ENCODE results near the gene INHBA. TPM values are rescaled to one million over a fixed set of nuclear protein-coding genes. Genes with fewer than 3 reads are reported as not detected.

Gene INHBA
- total and polyA plus RNA-seq, 2 donors (not counting 1 experiment from before 2014, with no cell fraction given) = 15.0 to 108 TPM

- no peaks in the 10 kb centered on the region for H3K79me2 ChIP-seq (ENCODE audit: control insufficient read depth, insufficient read depth, low read length)
- no peak for DNase-seq (ENCODE audit: low read depth in 2 of 2)
- no peak overlapping the region for H3K4me3 ChIP-seq (replicated peaks in 1 of 4; ENCODE audit: control extremely low read depth in 1 of 4, insufficient read depth in 1 of 4, low read depth in 3 of 4, low read length in 4 of 4)
These were observed 59.3 kb downstream of the INHBA start for GRCh38 chr7:41643616-41644015.

GRCh38 chr7:41641665-41642014, 61.2 kb downstream of the INHBA start:
- Histone ChIP-seq H3K79me2 (ENCODE audit: control insufficient read depth, insufficient read depth, low read length) (no peaks in the 10 kb centered on the region), H3K4me1 (ENCODE audit: control insufficient read depth, extremely low read depth, insufficient read depth, low read length) (no peaks in the 10 kb centered on the region), H3K4me2 (ENCODE audit: extremely low read depth, insufficient read depth, low read length) (no peak overlapping the region), H3K36me3 (ENCODE audit: control insufficient read depth, insufficient read depth, low read length) (no peaks in the 10 kb centered on the region), H3K9ac (ENCODE audit: insufficient read depth, low read length) (no peak overlapping the region), H3K9me3 (ENCODE audit: control insufficient read depth, insufficient read depth, low read depth, low read length) (no peaks in the 10 kb centered on the region), H3K4me3 (replicated peaks in 1 of 4; ENCODE audit: control extremely low read depth in 1 of 4, insufficient read depth in 1 of 4, low read depth in 3 of 4, low read length in 4 of 4) (no peak overlapping the region), H3K27me3 (ENCODE audit: control insufficient read depth, insufficient read depth, low read length) (no peaks in the 10 kb centered on the region), H3K27ac (ENCODE audit: insufficient read depth, low read length) (no peak overlapping the region), H4K20me1 (ENCODE audit: control insufficient read depth, extremely low read depth, insufficient read depth, low read length) (no peaks in the 10 kb centered on the region), H2AFZ (ENCODE audit: low read length) (no peak overlapping the region)
- TF ChIP-seq CTCF (conservative IDR thresholded peaks at IDR 0.05 in 1 of 2, IDR thresholded peaks at IDR 0.05 in 1 of 2; ENCODE audit: low read depth in 1 of 2, low read length in 2 of 2) (no peak), EZH2 (IDR thresholded peaks at IDR 0.05; ENCODE audit: low read length, missing control alignments) (no peak)
- DNase-seq (ENCODE audit: low read depth in 2 of 2) = no peak

More at GRCh38 chr7:41643616-41644015, 59.3 kb downstream of the INHBA start:
- no peak overlapping the region for H3K4me2 ChIP-seq (ENCODE audit: extremely low read depth, insufficient read depth, low read length)
- no peak overlapping the region for H2AFZ ChIP-seq (ENCODE audit: low read length)
- H3K27ac ChIP-seq (ENCODE audit: insufficient read depth, low read length) = no peak overlapping the region
- no peaks in the 10 kb centered on the region for H4K20me1 ChIP-seq (ENCODE audit: control insufficient read depth, extremely low read depth, insufficient read depth, low read length)
- H3K4me1 ChIP-seq (ENCODE audit: control insufficient read depth, extremely low read depth, insufficient read depth, low read length) = no peaks in the 10 kb centered on the region
- no peaks in the 10 kb centered on the region for H3K9me3 ChIP-seq (ENCODE audit: control insufficient read depth, insufficient read depth, low read depth, low read length)
- no peaks in the 10 kb centered on the region for H3K36me3 ChIP-seq (ENCODE audit: control insufficient read depth, insufficient read depth, low read length)
- H3K27me3 ChIP-seq (ENCODE audit: control insufficient read depth, insufficient read depth, low read length) = no peaks in the 10 kb centered on the region
- no peak overlapping the region for H3K9ac ChIP-seq (ENCODE audit: insufficient read depth, low read length)
- TF ChIP-seq EZH2 (IDR thresholded peaks at IDR 0.05; ENCODE audit: low read length, missing control alignments) (no peak), CTCF (conservative IDR thresholded peaks at IDR 0.05 in 1 of 2, IDR thresholded peaks at IDR 0.05 in 1 of 2; ENCODE audit: low read depth in 1 of 2, low read length in 2 of 2) (no peak)

- Histone ChIP-seq H3K4me2 (ENCODE audit: extremely low read depth, insufficient read depth, low read length) (no peak overlapping the region), H3K4me3 (replicated peaks in 1 of 4; ENCODE audit: control extremely low read depth in 1 of 4, insufficient read depth in 1 of 4, low read depth in 3 of 4, low read length in 4 of 4) (no peak overlapping the region), H3K4me1 (ENCODE audit: control insufficient read depth, extremely low read depth, insufficient read depth, low read length) (no peaks in the 10 kb centered on the region), H3K9me3 (ENCODE audit: control insufficient read depth, insufficient read depth, low read depth, low read length) (no peaks in the 10 kb centered on the region), H3K36me3 (ENCODE audit: control insufficient read depth, insufficient read depth, low read length) (no peaks in the 10 kb centered on the region), H3K79me2 (ENCODE audit: control insufficient read depth, insufficient read depth, low read length) (no peaks in the 10 kb centered on the region), H3K27me3 (ENCODE audit: control insufficient read depth, insufficient read depth, low read length) (no peaks in the 10 kb centered on the region), H2AFZ (ENCODE audit: low read length) (no peak overlapping the region), H3K27ac (ENCODE audit: insufficient read depth, low read length) (no peak overlapping the region), H4K20me1 (ENCODE audit: control insufficient read depth, extremely low read depth, insufficient read depth, low read length) (no peaks in the 10 kb centered on the region), H3K9ac (ENCODE audit: insufficient read depth, low read length) (no peak overlapping the region)
- TF ChIP-seq CTCF (conservative IDR thresholded peaks at IDR 0.05 in 1 of 2, IDR thresholded peaks at IDR 0.05 in 1 of 2; ENCODE audit: low read depth in 1 of 2, low read length in 2 of 2) (no peak), EZH2 (IDR thresholded peaks at IDR 0.05; ENCODE audit: low read length, missing control alignments) (no peak)
- no peak for DNase-seq (ENCODE audit: low read depth in 2 of 2)
These were observed 61.8 kb downstream of the INHBA start for GRCh38 chr7:41641011-41641664.
